Glomerular visceral epithelial cell (primary cell): Measurements from ENCODE around the gene CHFR.
"Not testable (repeated sequence)": the region's sequence is repeated elsewhere in the genome, so short reads cannot be mapped to it uniquely, and the experiment has no call there.

ENCODE experiments used
- DNase-seq: peaks from one replicate; pipeline ENCODE4 v3.0.0-alpha.2; 2016; ENCODE audit errors: extremely low spot score

Gene CHFR

DNA sequence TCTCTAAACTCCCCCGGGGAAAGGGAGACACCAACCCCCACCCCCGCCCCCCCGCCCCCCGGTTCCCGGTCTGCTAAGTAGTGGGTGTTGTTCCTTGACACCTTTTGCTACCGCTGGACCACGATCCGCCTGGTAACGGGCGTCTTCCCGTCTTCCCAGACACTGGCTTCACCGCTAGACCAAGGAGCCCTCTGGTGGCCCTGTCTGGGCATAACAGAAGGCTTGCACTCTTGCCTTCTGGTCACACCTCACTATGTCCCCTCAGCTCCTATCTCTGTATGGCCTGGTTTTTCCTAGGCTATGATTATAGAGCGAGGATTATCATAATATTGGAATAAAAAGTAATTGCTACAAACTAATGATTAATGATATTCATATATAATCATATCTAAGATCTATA, 78.0 kb downstream of the CHFR start:
- DNase-seq, result peak; percentile 12

DNA sequence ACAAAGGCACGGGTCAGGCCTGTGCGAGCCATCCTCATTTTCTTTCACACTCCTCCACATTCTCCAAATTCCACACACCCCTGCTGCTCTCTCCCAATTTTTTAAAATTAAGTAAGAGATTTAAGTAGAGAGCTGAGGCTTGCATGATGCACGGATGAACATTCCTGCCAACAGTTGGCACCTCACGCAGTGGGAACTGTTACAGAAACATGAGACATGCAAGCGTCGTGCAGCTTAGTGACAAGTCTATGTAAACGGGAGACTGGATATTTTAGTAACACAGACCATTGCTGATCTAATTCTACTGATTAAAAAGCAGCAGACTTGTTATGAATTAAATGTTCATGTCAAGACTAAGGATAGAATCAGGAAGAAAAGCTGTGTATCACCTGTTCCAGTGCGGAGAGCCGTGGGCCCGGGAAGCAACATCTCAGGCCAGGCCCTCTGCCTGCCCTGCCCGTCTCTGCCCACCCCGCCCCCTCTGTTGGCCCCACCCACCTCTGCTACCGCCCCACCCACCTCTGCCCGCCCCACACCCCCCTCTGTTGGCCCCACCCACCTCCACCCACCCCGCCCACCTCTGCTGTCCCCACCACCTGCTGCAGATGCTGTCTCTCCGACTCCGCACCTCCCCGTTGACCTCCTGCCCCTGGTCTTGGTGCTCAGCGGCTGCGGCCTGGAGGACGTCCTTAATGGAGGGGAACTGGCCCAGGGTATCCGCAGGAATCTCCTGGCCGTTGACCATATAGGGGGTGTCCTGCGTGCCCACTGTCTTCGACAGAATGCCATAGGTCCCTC, 79.9 kb downstream of the CHFR start:
- no peak for DNase-seq

DNA sequence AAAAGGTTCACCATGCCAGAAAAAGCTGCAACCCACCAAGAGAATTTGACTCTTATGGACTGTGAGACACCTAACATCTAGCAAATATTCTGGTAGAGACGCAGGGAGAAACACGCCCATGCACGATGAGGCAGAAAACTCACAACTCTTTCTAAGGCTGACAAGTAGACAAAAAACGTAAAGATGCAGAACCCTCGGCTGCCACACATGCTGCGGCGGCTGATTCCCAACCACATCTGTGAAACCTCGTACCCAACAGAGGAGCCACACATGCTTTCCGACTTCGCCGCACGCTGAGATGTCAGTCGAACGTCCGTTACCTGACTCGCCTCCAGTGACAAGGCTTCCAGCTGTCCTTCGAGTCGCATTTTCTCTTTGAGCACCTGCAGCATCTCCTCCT, 80.5 kb downstream of the CHFR start:
- no peak for DNase-seq

DNA sequence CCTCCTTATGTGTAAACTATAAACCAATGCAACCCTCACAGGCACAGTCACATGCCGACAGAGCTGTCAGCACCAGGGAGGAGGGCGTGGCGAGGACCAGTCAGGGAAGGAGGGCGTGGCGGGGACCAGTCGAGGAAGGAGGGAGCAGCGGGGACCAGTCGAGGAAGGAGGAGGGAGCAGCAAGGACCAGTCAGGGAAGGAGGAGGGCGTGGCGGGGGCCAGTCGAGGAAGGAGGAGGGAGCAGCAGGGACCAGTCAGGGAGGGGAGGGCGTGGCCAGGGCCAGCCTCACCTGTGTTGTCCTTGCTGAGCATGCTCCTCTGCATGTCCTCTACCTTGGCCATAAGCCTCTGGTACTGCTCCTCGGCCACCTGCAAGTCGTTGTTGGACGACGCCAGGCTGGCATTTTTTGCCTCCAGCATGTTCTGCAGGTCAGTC, 83.0 kb downstream of the CHFR start:
- DNase-seq, result no peak

DNA sequence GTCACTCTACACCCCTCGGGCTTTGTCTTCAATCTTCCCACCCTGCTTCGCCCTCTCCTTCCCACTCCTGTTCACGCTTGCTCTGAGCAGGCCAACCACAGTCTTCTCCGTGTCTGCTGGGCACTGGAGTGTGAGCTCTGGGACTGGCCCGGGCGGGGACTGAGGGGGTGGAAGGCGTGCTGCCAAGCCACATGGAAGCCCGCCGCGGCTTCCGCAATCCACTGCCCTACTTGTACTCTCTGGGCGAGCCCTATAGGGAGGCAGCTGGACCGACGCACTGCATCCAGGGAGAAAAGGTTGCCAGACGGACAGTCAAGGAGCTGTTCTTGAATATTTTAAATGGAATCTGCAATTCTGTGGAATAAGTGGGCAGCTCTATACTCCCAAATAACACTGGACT, 83.5 kb downstream of the CHFR start:
- DNase-seq, result no peak

DNA sequence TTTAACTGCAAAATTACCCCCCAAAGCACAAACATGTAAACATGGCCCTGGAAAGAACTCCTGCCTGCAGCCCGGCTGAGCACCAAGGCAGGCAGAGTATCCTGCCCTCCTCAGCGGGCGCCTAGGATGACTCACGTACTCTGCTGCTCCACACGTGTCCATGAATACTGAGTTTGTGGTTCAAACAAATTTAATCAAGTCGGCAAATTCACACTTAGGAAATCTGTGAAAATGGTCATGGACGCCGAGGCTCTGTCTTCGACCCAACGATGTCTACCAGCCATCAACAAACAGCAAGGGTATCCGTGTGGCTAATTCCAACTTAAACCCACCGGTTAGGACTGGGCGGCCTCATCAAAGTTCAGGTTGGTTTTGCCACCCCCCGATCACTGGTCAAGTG, 84.3 kb downstream of the CHFR start:
- no peak for DNase-seq

DNA sequence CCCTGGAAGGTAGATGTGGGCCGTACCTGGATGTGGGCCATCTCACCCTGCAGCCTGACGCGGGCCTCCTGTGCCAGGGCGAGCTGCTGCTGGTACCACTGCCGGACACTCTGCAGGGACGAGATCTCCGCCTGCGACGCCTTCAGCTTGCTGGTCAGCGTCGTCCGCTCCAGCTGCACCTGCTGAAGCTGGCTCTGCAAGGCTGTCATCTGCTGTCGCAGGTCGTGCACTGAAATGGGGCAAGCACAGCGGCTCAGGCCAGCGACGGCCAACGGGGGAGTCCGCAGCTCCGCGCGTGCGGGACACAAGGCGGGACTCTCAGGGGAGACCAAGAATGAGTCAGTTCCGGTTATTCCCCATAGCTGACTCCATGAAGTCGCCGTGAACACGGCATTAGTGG, 85.7 kb downstream of the CHFR start:
- no peak for DNase-seq

DNA sequence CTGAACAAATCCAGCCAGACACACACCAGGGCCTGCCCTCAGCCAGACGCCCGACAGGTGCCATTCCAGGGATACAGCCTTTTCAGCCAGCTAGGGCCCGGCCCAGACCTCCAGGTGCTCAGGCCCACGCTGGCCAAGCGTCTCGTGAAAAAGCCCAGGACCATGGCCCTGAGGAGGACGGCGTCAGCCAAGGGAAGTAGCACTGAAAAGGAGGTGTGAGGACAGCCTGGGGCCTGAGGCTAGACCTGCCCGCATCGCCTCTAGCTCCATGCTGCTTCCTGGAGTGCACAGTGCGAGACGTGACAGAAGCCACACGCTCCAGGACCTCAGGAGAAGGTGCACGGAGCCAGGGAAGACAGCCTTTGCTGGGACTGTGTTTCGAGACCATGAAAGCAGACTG, 88.6 kb downstream of the CHFR start:
- no peak for DNase-seq

DNA sequence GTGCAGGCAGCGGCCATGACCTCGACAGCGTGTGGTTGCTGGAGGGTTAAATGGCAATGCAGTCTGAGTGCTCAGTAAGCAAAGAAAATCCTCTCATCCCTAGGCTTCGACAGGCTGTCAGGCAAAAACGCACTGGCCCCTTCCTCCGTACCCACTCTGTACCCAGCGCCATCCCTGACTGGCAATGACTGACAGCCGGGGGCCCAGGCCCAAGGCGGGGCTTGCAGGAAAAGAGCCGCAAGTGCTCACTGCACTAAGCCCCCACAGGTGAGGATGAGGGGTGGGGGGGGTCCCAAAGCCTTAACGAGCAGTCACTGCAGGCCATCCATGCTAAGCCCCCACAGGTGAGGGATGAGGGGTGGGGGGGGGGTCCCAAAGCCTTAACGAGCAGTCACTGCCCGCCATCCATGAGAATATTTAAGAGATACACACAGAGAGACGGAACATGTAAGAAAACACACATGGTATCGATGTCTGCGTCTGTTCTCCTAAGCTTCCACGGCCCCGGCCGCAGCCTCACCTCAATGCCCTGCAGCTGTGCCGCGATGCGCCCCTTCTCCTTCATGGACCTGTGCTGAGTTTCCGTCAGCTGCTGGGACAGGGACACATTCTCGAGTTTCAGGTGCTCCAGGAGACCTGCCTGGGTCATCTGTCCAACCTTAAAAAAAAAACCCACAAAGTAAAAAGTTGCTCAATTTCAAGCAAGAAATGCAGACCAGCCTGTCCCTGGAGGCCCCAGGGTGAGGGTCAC, 89.4 kb downstream of the CHFR start:
- DNase-seq, result no peak

DNA sequence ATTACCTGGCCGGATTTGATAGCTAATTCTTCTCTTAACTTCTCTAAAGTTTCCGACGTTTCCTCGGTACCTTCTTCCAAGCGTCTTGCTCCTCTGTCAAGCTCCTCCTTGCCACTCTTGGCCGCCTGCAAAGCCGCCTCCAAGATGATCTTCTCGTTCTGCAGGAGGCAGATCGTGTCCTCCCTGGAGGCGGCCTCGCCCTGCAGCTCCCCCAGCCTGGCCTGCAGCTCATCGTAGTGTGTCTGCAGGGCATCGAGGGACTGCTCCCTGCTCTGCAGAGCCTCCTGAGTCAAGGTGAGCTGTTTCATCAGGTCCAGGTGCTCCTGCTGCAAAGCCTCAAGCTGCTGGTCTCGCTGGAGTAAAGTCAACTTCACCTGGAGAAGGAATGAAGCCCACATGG, 91.6 kb downstream of the CHFR start:
- DNase-seq, result no peak

DNA sequence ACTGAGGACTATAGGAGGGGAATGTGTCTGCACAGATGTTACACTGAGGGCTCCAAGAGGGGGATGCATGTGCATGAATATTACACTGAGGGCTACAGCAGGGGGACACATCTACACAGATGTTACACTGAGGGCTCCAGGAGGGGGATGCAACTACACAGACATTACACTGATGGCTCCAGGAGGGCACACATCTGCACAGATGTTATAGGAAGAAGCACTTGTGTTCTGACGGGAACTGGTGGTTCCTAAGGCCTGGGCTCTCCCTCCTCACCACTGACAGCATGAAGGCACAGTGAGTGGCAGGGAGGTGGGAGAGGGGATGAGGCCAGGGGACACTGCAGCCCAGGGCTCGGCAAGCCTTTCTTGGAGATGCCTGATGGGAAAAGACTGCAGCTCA, 95.5 kb downstream of the CHFR start:
- not testable (repeated sequence) for DNase-seq

DNA sequence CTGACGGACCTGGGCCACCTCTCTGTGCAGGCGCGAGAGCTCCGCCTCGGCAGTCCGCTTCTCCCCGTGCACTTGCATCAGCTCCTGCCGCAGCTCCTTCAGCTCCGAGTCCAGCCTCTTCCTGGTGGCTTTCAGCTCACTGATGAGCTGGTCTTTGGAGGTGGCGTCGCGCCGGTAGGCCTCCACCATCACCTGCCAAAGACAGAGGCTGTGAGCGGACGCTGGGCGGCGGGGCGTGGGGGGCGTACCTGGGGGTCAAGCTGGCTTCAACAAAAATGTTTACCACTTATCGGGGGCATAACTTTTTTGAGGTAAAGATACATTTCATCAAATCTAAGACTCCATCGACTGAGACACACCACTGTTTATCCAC, 98.3 kb downstream of the CHFR start:
- DNase-seq, result no peak

DNA sequence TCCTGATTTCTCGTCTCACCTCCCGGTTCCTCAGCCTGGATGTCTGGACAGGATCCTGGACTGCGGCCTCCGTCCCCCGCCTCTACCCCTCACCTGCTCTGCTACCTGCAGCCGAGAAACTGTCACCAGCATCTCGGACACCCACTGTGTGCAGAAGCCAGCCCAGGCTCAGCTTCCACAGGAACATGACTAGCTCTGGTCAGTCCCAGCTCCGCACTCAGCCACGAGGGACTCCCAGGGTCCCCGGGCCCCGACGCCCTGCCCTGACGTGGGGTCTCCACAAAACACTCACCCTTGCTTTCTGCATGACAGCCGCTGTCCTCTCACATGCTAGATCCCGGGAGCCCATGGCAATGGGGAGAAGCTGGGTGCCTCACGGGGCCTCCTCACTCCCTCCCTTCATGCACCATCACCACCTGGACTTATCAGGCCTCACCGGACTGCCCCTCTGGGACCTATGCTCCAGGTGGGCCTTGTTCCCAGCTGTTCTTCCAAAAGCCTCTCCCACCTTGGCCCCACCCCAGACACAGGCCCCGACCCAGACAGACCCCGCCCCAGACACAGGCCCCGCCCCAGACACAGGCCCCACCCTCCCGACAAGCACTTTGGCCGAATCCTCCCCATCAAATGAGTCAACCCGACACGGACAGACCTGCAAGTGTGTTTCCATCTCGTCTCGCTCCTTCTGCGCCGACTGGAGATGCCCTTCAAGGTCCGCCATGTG, 98.9 kb downstream of the CHFR start:
- no peak for DNase-seq

DNA sequence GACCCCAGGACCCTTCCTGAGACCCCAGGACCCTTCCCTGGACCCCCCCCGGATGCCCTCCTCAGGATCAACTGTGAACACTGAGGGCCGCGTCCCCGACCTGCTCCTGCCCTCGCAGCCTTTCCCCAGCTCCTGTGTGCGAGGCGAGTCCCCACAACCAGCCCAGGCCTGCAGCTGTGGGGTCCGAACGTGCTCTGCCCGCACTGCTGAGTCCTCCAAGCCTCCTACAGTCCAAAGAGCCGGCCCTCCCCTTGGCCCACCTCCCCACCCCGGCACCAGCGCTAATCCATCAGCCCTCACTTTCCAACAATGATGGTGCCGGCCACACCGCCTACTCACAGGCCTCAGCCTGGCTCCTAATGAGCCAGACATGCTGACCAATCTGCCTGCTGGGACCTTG, 99.5 kb downstream of the CHFR start:
- DNase-seq, result no peak

DNA sequence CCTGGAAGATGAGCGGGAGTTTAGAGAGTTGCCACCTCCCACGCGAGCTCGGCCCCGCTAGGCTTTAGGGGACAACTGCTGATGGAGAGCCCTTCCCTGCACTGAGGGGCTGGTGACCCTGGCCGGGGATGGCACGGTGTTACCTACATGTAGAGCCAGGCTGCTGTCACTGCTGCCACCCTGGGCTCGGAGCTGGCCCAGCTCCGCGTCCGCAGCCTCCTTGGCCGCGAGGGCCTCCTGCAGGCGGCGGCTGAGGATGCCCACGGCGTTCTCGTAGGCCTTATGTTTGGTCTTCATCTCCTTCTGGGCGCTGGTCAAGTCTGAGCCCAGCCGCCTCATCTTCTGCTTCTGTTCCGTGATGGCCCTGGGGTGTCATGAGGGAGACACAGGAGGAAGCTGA, 101.2 kb downstream of the CHFR start:
- no peak for DNase-seq

DNA sequence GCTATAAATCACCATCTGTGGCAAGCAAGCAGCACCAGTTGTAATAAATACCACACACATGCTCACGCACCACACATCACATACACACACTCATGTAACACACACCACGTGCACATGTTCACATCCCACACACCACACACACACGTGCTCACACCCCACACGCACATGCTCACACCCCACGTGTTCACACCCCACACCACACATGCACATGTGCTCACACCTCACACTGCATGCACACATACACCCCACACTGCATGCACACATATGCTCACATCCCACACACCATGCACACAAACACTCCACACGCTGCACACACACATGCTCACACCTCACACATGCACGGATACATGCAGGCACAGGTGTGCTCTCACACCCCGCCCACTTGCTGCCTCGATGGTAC, 102.8 kb downstream of the CHFR start:
- no peak for DNase-seq

DNA sequence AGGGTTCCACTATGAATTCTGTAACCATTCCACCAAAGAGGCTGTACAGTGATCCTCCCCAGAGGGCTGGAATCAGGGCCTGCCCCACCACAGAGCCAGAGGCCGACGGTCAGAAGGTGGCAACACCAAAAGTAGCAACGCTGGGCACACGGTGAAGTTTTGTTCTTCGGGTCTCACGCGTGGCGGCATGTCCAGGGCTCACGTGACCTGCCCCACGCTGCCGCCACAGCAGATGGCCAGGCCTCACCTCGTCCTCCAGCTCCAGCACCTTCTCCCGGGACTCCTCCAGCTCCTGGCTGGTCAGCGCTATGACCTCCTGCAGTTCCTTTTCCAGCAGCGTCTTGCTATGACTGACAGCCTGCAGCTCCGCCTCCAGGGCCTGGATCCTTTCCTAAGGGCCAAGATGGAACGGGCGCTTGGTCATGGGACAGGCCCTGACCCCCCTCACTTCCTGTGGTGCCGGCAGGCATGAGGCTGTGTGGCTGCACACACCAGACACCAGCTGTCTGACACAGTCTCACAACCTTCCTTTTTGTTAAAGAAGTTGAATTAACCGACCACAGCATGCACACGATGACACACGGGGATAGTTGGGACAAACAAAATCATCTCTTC, 103.4 kb downstream of the CHFR start:
- no peak for DNase-seq
